ENCODE data around the gene FNDC8. TPM values are rescaled to one million over a fixed set of nuclear protein-coding genes. Genes with fewer than 3 reads are reported as not detected.

Gene FNDC8
- total RNA-seq, 1 experiment from 2014 or later, result not detected

DNA sequence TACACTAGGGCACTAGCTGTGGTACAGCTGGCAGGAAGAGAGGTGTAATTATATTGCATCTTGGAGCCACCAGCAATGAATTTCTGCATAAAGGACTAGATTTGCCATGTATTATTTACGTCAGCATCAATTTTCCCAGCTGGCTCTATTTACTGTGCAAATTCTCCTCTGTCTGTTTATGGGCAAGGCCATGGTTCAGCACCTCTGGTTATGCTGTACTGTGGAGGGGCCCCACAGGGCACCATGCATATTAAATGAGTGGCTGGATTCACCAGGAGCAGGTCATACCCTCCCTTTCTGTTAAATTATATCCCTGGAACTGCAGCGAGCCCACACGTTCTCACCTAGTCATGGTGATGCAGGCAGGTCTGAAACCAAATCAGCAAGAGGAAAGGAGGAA is 21.5 kb upstream of the FNDC8 start:
- Histone ChIP-seq H3K27ac (ENCODE audit: low read length) (no peak overlapping the region), H3F3A (ENCODE audit: low read length, unreplicated experiment) (no peaks in the 10 kb centered on the region), H3K9ac (ENCODE audit: low read length) (no peak overlapping the region), H3K9me3 (ENCODE audit: low read length) (no peaks in the 10 kb centered on the region), H3K27me3 (ENCODE audit: low read length) (no peaks in the 10 kb centered on the region), H3K36me3 (ENCODE audit: low read depth, low read length) (peaks cover 9% of the 10 kb centered on the region; the same call in 1 of the 2 replicates), H3K4me1 (ENCODE audit: insufficient read depth, low read length) (no peaks in the 10 kb centered on the region), H3K4me3 (ENCODE audit: low read length) (no peak overlapping the region), H3K79me2 (ENCODE audit: low read length) (no peaks in the 10 kb centered on the region), H3K4me2 (ENCODE audit: low read length) (no peak overlapping the region), H3K9me2 (replicated peaks; ENCODE audit: low read length) (no peaks in the 10 kb centered on the region), H4K20me1 (ENCODE audit: low read length) (no peaks in the 10 kb centered on the region), H2AFZ (ENCODE audit: low read length) (no peak overlapping the region)
- no peak for ATAC-seq
- POLR2A ChIA-PET (ENCODE audit: unreplicated experiment), result no interaction called here
- CTCF ChIA-PET, result no interaction called here
- no peak for DNase-seq
- BruUV-seq (replicated peaks), result no TSS peak
- intact Hi-C loops (cut with micrococcal nuclease), result no loop called here
- TF ChIP-seq CTCF (conservative IDR thresholded peaks at IDR 0.05; ENCODE audit: low read depth, low read length) (no peak), EZH2phosphoT487 (IDR thresholded peaks at IDR 0.05; ENCODE audit: borderline replicate concordance, low read length) (no peak), EZH2 (IDR thresholded peaks at IDR 0.05; ENCODE audit: low read length, unreplicated experiment) (no peak)

DNA sequence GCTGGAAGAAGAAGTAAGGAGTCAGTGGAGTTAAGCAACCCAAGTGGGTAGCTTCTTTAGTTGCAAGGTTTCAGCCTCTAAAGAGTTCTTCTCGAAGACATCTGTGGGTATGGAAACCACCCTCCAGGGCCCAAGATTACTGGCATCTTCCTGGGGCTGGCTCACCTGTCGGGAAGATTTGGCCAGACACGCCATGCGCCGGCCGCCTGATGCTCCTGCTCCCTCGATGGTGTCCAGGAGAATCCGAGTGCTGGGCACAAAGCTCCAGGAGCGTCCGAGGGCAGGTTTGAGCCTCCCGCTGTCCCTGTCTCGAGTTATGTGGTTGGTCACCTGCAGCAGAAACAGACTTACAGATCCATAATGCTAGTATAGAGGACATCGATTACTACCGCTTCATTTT is 20.4 kb upstream of the FNDC8 start:
- Histone ChIP-seq H3K27me3 (ENCODE audit: low read length) (no peaks in the 10 kb centered on the region), H3K36me3 (ENCODE audit: low read depth, low read length) (peaks cover 11% of the 10 kb centered on the region; the same call in 1 of the 2 replicates), H3K4me3 (ENCODE audit: low read length) (no peak overlapping the region), H3K27ac (ENCODE audit: low read length) (no peak overlapping the region), H3K4me1 (ENCODE audit: insufficient read depth, low read length) (no peaks in the 10 kb centered on the region), H3K79me2 (ENCODE audit: low read length) (no peaks in the 10 kb centered on the region), H3K9me3 (ENCODE audit: low read length) (no peaks in the 10 kb centered on the region), H3K9me2 (replicated peaks; ENCODE audit: low read length) (no peaks in the 10 kb centered on the region), H4K20me1 (ENCODE audit: low read length) (no peaks in the 10 kb centered on the region), H3F3A (ENCODE audit: low read length, unreplicated experiment) (no peaks in the 10 kb centered on the region), H3K4me2 (ENCODE audit: low read length) (no peak overlapping the region), H3K9ac (ENCODE audit: low read length) (no peak overlapping the region), H2AFZ (ENCODE audit: low read length) (no peak overlapping the region)
- ChIA-PET POLR2A (ENCODE audit: unreplicated experiment) (no interaction called here), CTCF (no interaction called here)
- no peak for TF ChIP-seq CTCF (conservative IDR thresholded peaks at IDR 0.05; ENCODE audit: low read depth, low read length)
- TF ChIP-seq EZH2 (IDR thresholded peaks at IDR 0.05; ENCODE audit: low read length, unreplicated experiment), result no peak
- TF ChIP-seq EZH2phosphoT487 (IDR thresholded peaks at IDR 0.05; ENCODE audit: borderline replicate concordance, low read length), result no peak
- no TSS peak for BruUV-seq (replicated peaks)
- no peak for ATAC-seq
- intact Hi-C loops (cut with micrococcal nuclease), result no loop called here
- no peak for DNase-seq

GRCh38 chr17:35101725-35102124 is 19.7 kb upstream of the FNDC8 start:
- no peaks in the 10 kb centered on the region for H3K27me3 ChIP-seq (ENCODE audit: low read length)
- intact Hi-C loops (cut with micrococcal nuclease), result no loop called here
- no peaks in the 10 kb centered on the region for H3K79me2 ChIP-seq (ENCODE audit: low read length)
- no TSS peak for BruUV-seq (replicated peaks)
- ATAC-seq, result no peak
- CTCF ChIA-PET, result no interaction called here
- H2AFZ ChIP-seq (ENCODE audit: low read length), result no peak overlapping the region
- DNase-seq, result no peak
- H3K4me1 ChIP-seq (ENCODE audit: insufficient read depth, low read length), result no peaks in the 10 kb centered on the region
- H3K9ac ChIP-seq (ENCODE audit: low read length), result no peak overlapping the region
- H4K20me1 ChIP-seq (ENCODE audit: low read length), result no peaks in the 10 kb centered on the region
- no peaks in the 10 kb centered on the region for H3K9me3 ChIP-seq (ENCODE audit: low read length)
- no peaks in the 10 kb centered on the region for H3K9me2 ChIP-seq (replicated peaks; ENCODE audit: low read length)
- peaks cover 11% of the 10 kb centered on the region; the same call in 1 of the 2 replicates for H3K36me3 ChIP-seq (ENCODE audit: low read depth, low read length)
- POLR2A ChIA-PET (ENCODE audit: unreplicated experiment), result no interaction called here
- TF ChIP-seq EZH2phosphoT487 (IDR thresholded peaks at IDR 0.05; ENCODE audit: borderline replicate concordance, low read length) (no peak), CTCF (conservative IDR thresholded peaks at IDR 0.05; ENCODE audit: low read depth, low read length) (no peak), EZH2 (IDR thresholded peaks at IDR 0.05; ENCODE audit: low read length, unreplicated experiment) (no peak)
- H3F3A ChIP-seq (ENCODE audit: low read length, unreplicated experiment), result no peaks in the 10 kb centered on the region
- no peak overlapping the region for H3K4me3 ChIP-seq (ENCODE audit: low read length)
- no peak overlapping the region for H3K4me2 ChIP-seq (ENCODE audit: low read length)
- H3K27ac ChIP-seq (ENCODE audit: low read length), result no peak overlapping the region

Measured in PC-3 (cell line).